GM19438 (cell line): ENCODE results near the gene HGFAC.
"Not testable (repeated sequence)": the region's sequence is repeated elsewhere in the genome, so short reads cannot be mapped to it uniquely, and the experiment has no call there.

Experiments
- ATAC-seq: cut with Tn5 transposase; IDR thresholded peaks from one replicate; pipeline ENCODE4 v1.9.1; 2021; ENCODE audit warnings: low read depth; ENCODE audit not compliant: unreplicated experiment

The HGFAC gene

GRCh38 chr4:3410401-3411135, 31.2 kb upstream of the HGFAC start:
- ATAC-seq: no peak

GRCh38 chr4:3411190-3411589, 30.6 kb upstream of the HGFAC start:
- not testable (repeated sequence) for ATAC-seq

- no peak for ATAC-seq
These were observed 30.1 kb upstream of the HGFAC start for GRCh38 chr4:3411676-3412075.

- ATAC-seq: no peak
These were observed 29.3 kb upstream of the HGFAC start for GRCh38 chr4:3412257-3413020.

GRCh38 chr4:3413217-3413671, 28.5 kb upstream of the HGFAC start:
- no peak for ATAC-seq

- ATAC-seq: no peak
These were observed 27.9 kb upstream of the HGFAC start for GRCh38 chr4:3413675-3414420.

- no peak for ATAC-seq
These were observed 27.1 kb upstream of the HGFAC start for GRCh38 chr4:3414421-3415279.

GRCh38 chr4:3415471-3416141, 26.2 kb upstream of the HGFAC start:
- no peak for ATAC-seq

GRCh38 chr4:3416270-3416669, 25.5 kb upstream of the HGFAC start:
- ATAC-seq: no peak

GRCh38 chr4:3416821-3417221, 24.9 kb upstream of the HGFAC start:
- no peak for ATAC-seq

- ATAC-seq: no peak
These were observed 24.3 kb upstream of the HGFAC start for GRCh38 chr4:3417448-3417847.

GRCh38 chr4:3418029-3418762, 23.6 kb upstream of the HGFAC start:
- no peak for ATAC-seq

- no peak for ATAC-seq
These were observed 21.7 kb upstream of the HGFAC start for GRCh38 chr4:3419836-3420605.

GRCh38 chr4:3420606-3420955, 21.2 kb upstream of the HGFAC start:
- ATAC-seq: no peak

GRCh38 chr4:3420956-3421355, 20.8 kb upstream of the HGFAC start:
- ATAC-seq: no peak

GRCh38 chr4:3421470-3421869, 20.3 kb upstream of the HGFAC start:
- no peak for ATAC-seq

- ATAC-seq: no peak
These were observed 19.4 kb upstream of the HGFAC start for GRCh38 chr4:3422241-3422801.

GRCh38 chr4:3422808-3423297, 18.9 kb upstream of the HGFAC start:
- no peak for ATAC-seq
